Measurements from ENCODE around the gene MSX1. TPM values are rescaled to one million over a fixed set of nuclear protein-coding genes. Genes with fewer than 3 reads are reported as not detected.

Gene MSX1
- total RNA-seq, 1 donor from 2014 or later: 31.4 TPM

DNA sequence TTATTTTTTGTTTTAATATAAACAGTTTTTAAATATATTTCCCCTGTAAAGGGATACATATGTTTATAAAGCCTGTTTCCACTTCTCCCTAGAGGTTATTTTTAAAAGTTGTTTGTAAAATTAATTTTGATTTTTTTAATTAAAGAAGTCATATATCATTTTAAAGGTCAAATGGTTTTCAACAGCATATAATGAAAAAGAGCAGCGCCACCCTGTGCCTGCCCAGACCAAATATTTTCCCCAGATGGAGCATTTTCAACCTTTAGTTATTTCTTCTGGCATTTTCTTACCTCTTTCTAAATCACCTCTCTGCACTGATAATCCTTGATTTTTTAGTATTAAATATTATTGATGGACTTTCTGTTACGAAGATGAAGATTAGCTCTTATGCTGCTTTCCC lies 21.0 kb downstream of the MSX1 start:
- H3K27me3 ChIP-seq: no peaks in the 10 kb centered on the region
- no peaks in the 10 kb centered on the region for H3K36me3 ChIP-seq
- intact Hi-C loops (cut with DNase I): no loop called here

DNA sequence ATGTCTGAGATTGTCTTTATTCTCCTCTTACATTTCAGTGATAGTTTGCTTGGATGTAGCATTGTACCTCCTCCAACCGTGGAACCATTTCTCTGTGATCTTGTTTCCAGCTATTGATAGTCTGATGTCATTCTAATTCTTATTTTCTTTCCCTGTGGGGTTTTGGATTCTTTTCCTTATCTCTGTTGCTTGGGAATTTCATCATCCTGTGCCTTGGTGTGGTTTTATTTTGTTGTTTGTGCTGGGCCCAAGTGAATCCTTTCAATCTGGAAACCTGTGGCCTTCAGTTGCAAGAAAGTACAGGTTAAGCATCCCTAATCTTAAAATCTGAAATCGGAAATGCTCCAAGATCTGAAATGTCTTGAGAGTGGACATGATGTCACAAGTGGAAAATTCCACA lies 22.0 kb downstream of the MSX1 start:
- no peaks in the 10 kb centered on the region for H3K27me3 ChIP-seq
- H3K36me3 ChIP-seq: no peaks in the 10 kb centered on the region
- H3K4me1 ChIP-seq: no peaks in the 10 kb centered on the region
- no peak overlapping the region for H3K4me3 ChIP-seq
- no peak overlapping the region for H3K27ac ChIP-seq
- TF ChIP-seq POLR2AphosphoS5 (IDR thresholded peaks at IDR 0.05; ENCODE audit: insufficient read depth in 1 of 2, low read depth in 1 of 2) (no peak), POLR2A (IDR thresholded peaks at IDR 0.05) (no peak)
- TF ChIP-seq, protein P1, sequence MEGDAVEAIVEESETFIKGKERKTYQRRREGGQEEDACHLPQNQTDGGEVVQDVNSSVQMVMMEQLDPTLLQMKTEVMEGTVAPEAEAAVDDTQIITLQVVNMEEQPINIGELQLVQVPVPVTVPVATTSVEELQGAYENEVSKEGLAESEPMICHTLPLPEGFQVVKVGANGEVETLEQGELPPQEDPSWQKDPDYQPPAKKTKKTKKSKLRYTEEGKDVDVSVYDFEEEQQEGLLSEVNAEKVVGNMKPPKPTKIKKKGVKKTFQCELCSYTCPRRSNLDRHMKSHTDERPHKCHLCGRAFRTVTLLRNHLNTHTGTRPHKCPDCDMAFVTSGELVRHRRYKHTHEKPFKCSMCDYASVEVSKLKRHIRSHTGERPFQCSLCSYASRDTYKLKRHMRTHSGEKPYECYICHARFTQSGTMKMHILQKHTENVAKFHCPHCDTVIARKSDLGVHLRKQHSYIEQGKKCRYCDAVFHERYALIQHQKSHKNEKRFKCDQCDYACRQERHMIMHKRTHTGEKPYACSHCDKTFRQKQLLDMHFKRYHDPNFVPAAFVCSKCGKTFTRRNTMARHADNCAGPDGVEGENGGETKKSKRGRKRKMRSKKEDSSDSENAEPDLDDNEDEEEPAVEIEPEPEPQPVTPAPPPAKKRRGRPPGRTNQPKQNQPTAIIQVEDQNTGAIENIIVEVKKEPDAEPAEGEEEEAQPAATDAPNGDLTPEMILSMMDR (IDR thresholded peaks at IDR 0.05): no peak
- no peak for DNase-seq (ENCODE audit: extremely low spot score in 2 of 2)
- no peaks in the 10 kb centered on the region for H3K9me3 ChIP-seq
- intact Hi-C loops (cut with DNase I): no loop called here

More for the DNA sequence above, 21.0 kb downstream of the MSX1 start:
- H3K4me3 ChIP-seq: no peak overlapping the region
- DNase-seq (ENCODE audit: extremely low spot score in 2 of 2): no peak
- TF ChIP-seq POLR2AphosphoS5 (IDR thresholded peaks at IDR 0.05; ENCODE audit: insufficient read depth in 1 of 2, low read depth in 1 of 2): no peak
- TF ChIP-seq POLR2A (IDR thresholded peaks at IDR 0.05): no peak
- TF ChIP-seq, protein P1 (IDR thresholded peaks at IDR 0.05): no peak
- no peaks in the 10 kb centered on the region for H3K4me1 ChIP-seq
- no peaks in the 10 kb centered on the region for H3K9me3 ChIP-seq
- no peak overlapping the region for H3K27ac ChIP-seq

DNA sequence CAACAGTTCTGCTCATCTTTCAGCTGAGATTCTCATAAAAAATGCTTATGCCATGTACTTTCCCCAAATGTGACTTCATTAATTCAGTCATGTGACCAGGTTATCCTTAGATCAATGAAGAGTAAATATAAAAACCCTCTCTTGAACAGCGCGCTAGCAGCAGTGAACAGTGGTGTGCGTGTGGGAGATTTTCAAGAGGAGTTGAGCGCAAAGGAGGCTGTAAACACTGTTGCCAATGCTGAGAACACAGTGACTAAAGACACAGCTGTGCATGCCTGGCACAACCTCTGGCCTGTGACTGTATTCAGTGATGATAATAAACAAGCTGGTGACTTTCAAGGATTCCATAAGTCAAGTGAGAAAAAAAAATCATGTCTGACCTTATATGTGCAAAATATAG lies 25.1 kb downstream of the MSX1 start:
- Histone ChIP-seq H3K27me3 (no peaks in the 10 kb centered on the region), H3K4me1 (no peaks in the 10 kb centered on the region)
- intact Hi-C loops (cut with DNase I): no loop called here

DNA sequence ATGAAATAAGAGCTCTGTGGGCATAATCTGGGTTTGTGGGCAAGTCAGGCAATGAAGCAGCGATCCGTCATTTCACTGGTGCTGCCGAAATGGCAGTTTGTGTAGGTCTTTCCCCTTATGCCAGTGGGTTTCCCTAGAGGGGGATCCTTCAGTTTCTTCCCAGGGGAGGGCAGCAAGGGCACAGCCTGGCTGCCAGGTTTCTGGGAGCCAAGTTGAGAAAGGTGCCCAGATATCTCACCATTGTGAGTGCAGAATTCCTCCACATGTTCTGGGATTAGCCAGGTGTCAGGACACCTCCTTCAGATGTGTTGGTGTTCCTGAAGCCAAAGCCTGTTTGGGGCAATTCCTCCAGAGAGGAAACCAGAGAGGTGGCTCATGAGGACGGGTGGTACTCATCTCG lies 28.0 kb downstream of the MSX1 start:
- no peaks in the 10 kb centered on the region for H3K27me3 ChIP-seq
- no peaks in the 10 kb centered on the region for H3K36me3 ChIP-seq
- H3K4me1 ChIP-seq: no peaks in the 10 kb centered on the region
- H3K9me3 ChIP-seq: no peaks in the 10 kb centered on the region
- H3K4me3 ChIP-seq: no peak overlapping the region
- DNase-seq (ENCODE audit: extremely low spot score in 2 of 2): peak; percentile 46 to 69
- TF ChIP-seq POLR2AphosphoS5 (IDR thresholded peaks at IDR 0.05; ENCODE audit: insufficient read depth in 1 of 2, low read depth in 1 of 2) (no peak), POLR2A (IDR thresholded peaks at IDR 0.05) (no peak)
- TF ChIP-seq, protein P1 (IDR thresholded peaks at IDR 0.05): no peak
- intact Hi-C loops (cut with DNase I): no loop called here
- H3K27ac ChIP-seq: no peak overlapping the region

More for the DNA sequence above, 25.1 kb downstream of the MSX1 start:
- TF ChIP-seq POLR2AphosphoS5 (IDR thresholded peaks at IDR 0.05; ENCODE audit: insufficient read depth in 1 of 2, low read depth in 1 of 2): no peak
- TF ChIP-seq POLR2A (IDR thresholded peaks at IDR 0.05): no peak
- TF ChIP-seq, protein P1 (IDR thresholded peaks at IDR 0.05): no peak
- Histone ChIP-seq H3K9me3 (no peaks in the 10 kb centered on the region), H3K36me3 (no peaks in the 10 kb centered on the region), H3K27ac (no peak overlapping the region), H3K4me3 (no peak overlapping the region)
- DNase-seq (ENCODE audit: extremely low spot score in 2 of 2): peak; percentile 22 to 52

DNA sequence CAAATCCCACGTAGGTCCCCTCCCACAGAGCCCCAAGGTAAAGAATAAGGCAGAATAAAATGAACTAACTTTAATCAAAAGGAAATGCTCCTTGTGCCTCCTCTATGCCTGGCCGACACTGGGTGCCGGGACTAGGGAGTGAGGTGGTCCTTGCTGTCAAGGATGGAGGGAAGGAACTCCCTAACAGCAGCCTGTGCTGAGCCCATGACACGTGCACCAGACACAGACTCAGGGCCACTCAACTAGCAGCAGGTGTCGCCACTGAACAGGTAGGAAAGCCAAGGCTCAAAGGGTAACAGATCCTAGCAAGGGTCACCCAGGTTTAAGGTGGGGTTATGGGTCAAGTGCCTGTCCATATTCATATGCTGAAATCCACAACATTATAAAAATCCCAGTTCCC lies 29.2 kb downstream of the MSX1 start:
- no peak overlapping the region for H3K4me3 ChIP-seq
- TF ChIP-seq POLR2A (IDR thresholded peaks at IDR 0.05) (no peak), POLR2AphosphoS5 (IDR thresholded peaks at IDR 0.05; ENCODE audit: insufficient read depth in 1 of 2, low read depth in 1 of 2) (no peak)
- TF ChIP-seq, protein P1 (IDR thresholded peaks at IDR 0.05): no peak
- intact Hi-C loops (cut with DNase I): no loop called here
- no peaks in the 10 kb centered on the region for H3K4me1 ChIP-seq
- H3K36me3 ChIP-seq: no peaks in the 10 kb centered on the region
- H3K9me3 ChIP-seq: no peaks in the 10 kb centered on the region
- no peak for DNase-seq (ENCODE audit: extremely low spot score in 2 of 2)
- H3K27me3 ChIP-seq: no peaks in the 10 kb centered on the region
- H3K27ac ChIP-seq: no peak overlapping the region
